GM12878 (cell line): ENCODE results near the gene CALML5. TPM values are rescaled to one million over a fixed set of nuclear protein-coding genes. Genes with fewer than 3 reads are reported as not detected.

Experiments
- ATAC-seq: fragments of 200-7000 bp; cut with Tn5 transposase; 3 replicates; pipeline ENCODE4 v1.9.1; 2020; ENCODE audit warnings: mild to moderate bottlenecking, moderate library complexity
- BruUV-seq: library from RNA; stranded (reverse); fragments of 400-500 nt; replicated peaks from 2 replicates; lab custom pipeline; 2021; lab: Mats Ljungman, UMichigan
- CTCF ChIA-PET: fragments of 300-600 bp; sonication (Branson Sonifier 250); formaldehyde crosslinking; extraction: SDS; loops from one replicate; lab custom pipeline; 2021; ENCODE audit warnings: inconsistent platforms; lab: Yijun Ruan, JAX
- POLR2A ChIA-PET: fragments of 350-600 bp; formaldehyde crosslinking; extraction: SDS; loops from one replicate; lab custom pipeline; 2021; ENCODE audit warnings: inconsistent platforms; lab: Charles Lee
- RAD21 ChIA-PET: fragments of 300-600 bp; sonication (Branson Sonifier 250); formaldehyde crosslinking; loops from one replicate; lab custom pipeline; 2023; ENCODE audit warnings: antibody characterized with exemption; ENCODE audit not compliant: unreplicated experiment; lab: Charles Lee
- SMC1A ChIA-PET: fragments of 300-600 bp; sonication (Branson Sonifier 250); formaldehyde crosslinking; loops from one replicate; lab custom pipeline; 2023; ENCODE audit not compliant: unreplicated experiment, uncharacterized antibody; lab: Charles Lee
- DNase-seq: peaks from one replicate; pipeline ENCODE4 v3.0.0-alpha.2; 2011; ENCODE audit warnings: low read depth, low spot score
- FAIRE-seq: peaks from 3 replicates; lab custom pipeline; 2011; peaks lifted over from hg19 to GRCh38; lab: Jason Lieb, UNC
- H2AFZ ChIP-seq: 2 replicates; pipeline ENCODE4 v1.6.0; 2011; ENCODE audit warnings: low read depth, low read length, control low read depth; ENCODE audit not compliant: control insufficient read depth
- H3K27ac ChIP-seq: 2 replicates; pipeline ENCODE4 v1.5.1; 2011; ENCODE audit warnings: control low read depth; ENCODE audit not compliant: control insufficient read depth, insufficient read depth
- H3K27me3 ChIP-seq, 2 experiments: replicated peaks in 1 of 2; 2 replicates each; pipeline versions ENCODE4 v1.6.0 to v1.6.1; 2011; ENCODE audit warnings: low read length in 1 of 2; ENCODE audit not compliant: control insufficient read depth in 2 of 2, insufficient read depth in 2 of 2
- H3K36me3 ChIP-seq, 2 experiments: 2 replicates each; pipeline ENCODE4 v1.5.1; 2011; ENCODE audit warnings: low read length in 1 of 2; ENCODE audit not compliant: control insufficient read depth in 2 of 2, insufficient read depth in 2 of 2
- H3K4me1 ChIP-seq: 2 replicates; pipeline ENCODE4 v1.6.1; 2011; ENCODE audit warnings: mild to moderate bottlenecking, low read length, moderate library complexity, mixed read lengths; ENCODE audit not compliant: control insufficient read depth, insufficient read depth
- H3K4me2 ChIP-seq: 2 replicates; pipeline ENCODE4 v1.6.0; 2011; ENCODE audit warnings: control low read depth; ENCODE audit not compliant: control insufficient read depth, insufficient read depth
- H3K4me3 ChIP-seq: fragments of 200-600 bp; sonication (generic); 2 replicates; pipeline ENCODE4 v1.5.1; 2016
- H3K79me2 ChIP-seq: 2 replicates; pipeline ENCODE4 v1.6.0; 2011; ENCODE audit warnings: low read length; ENCODE audit not compliant: control insufficient read depth, insufficient read depth
- H3K9ac ChIP-seq: 2 replicates; pipeline ENCODE4 v1.8.0; 2011; ENCODE audit warnings: low read length, control low read depth, mixed read lengths; ENCODE audit not compliant: control insufficient read depth, insufficient read depth
- H3K9me3 ChIP-seq: replicated peaks from 3 replicates; pipeline ENCODE4 v1.5.1; 2011; ENCODE audit warnings: mild to moderate bottlenecking, low read length; ENCODE audit not compliant: control insufficient read depth, insufficient read depth
- H4K20me1 ChIP-seq: 2 replicates; pipeline ENCODE4 v1.6.0; 2011; ENCODE audit not compliant: control insufficient read depth, insufficient read depth
- BACH1 ChIP-seq: fragments of 450-650 bp; IDR thresholded peaks from 2 replicates; pipeline ENCODE4 v1.6.1; 2017; ENCODE audit warnings: mild to moderate bottlenecking, borderline replicate concordance
- BCL3 ChIP-seq: IDR thresholded peaks from 2 replicates; pipeline ENCODE4 v1.6.1; 2011; ENCODE audit warnings: borderline replicate concordance, low read depth, mild to moderate bottlenecking, moderate library complexity, low read length; ENCODE audit not compliant: insufficient read depth, poor library complexity, severe bottlenecking
- BMI1 ChIP-seq: fragments of 450-650 bp; IDR thresholded peaks from 2 replicates; pipeline ENCODE4 v1.6.1; 2016; ENCODE audit warnings: mild to moderate bottlenecking, moderate library complexity, borderline replicate concordance
- CBFB ChIP-seq: IDR thresholded peaks from 2 replicates; pipeline ENCODE4 v1.6.1; 2016; ENCODE audit warnings: antibody characterized with exemption, low read depth
- CHD2 ChIP-seq: IDR thresholded peaks from 2 replicates; pipeline ENCODE4 v1.6.1; 2011; ENCODE audit warnings: low read depth, low read length, improper control_type of control experiment, borderline replicate concordance
- CREB1 ChIP-seq: IDR thresholded peaks from 2 replicates; pipeline ENCODE4 v1.6.1; 2012; ENCODE audit warnings: low read depth, mild to moderate bottlenecking, inconsistent platforms
- EP300 ChIP-seq, 2 experiments: fragments of 150-350 bp in 1 of 2; IDR thresholded peaks; 2 replicates each; pipeline ENCODE4 v1.6.1; 2011 to 2012; ENCODE audit warnings: low read depth in 2 of 2, low read length in 2 of 2, borderline replicate concordance in 1 of 2, improper control_type of control experiment in 1 of 2, inconsistent platforms in 1 of 2; ENCODE audit not compliant: control insufficient read depth in 1 of 2
- FOXK2 ChIP-seq: fragments of 450-650 bp; IDR thresholded peaks from 2 replicates; pipeline ENCODE4 v1.6.1; 2017; ENCODE audit warnings: mild to moderate bottlenecking, moderate library complexity
- HCFC1 ChIP-seq: fragments of 150-350 bp; IDR thresholded peaks from 2 replicates; pipeline ENCODE4 v1.6.1; 2014; ENCODE audit warnings: low read length
- JUNB ChIP-seq: IDR thresholded peaks from 2 replicates; pipeline ENCODE4 v1.6.1; 2016; ENCODE audit warnings: antibody characterized with exemption, mild to moderate bottlenecking
- LARP7 ChIP-seq: fragments of 450-650 bp; IDR thresholded peaks from 2 replicates; pipeline ENCODE4 v1.6.1; 2017; ENCODE audit warnings: mild to moderate bottlenecking
- MAX ChIP-seq: IDR thresholded peaks from 2 replicates; pipeline ENCODE4 v1.6.1; 2012; ENCODE audit warnings: low read depth, low read length, improper control_type of control experiment
- NR2F1 ChIP-seq: fragments of 450-650 bp; conservative IDR thresholded peaks from 2 replicates; pipeline ENCODE4 v1.6.1; 2017; ENCODE audit warnings: mild to moderate bottlenecking
- PML ChIP-seq: IDR thresholded peaks from 2 replicates; pipeline ENCODE4 v1.6.1; 2012; ENCODE audit warnings: low read length, inconsistent platforms
- SIN3A ChIP-seq: IDR thresholded peaks from 2 replicates; pipeline ENCODE4 v1.6.1; 2012; ENCODE audit warnings: low read depth, low read length, improper control_type of control experiment
- SMAD1 ChIP-seq: fragments of 450-650 bp; IDR thresholded peaks from 2 replicates; pipeline ENCODE4 v1.6.1; 2018; ENCODE audit warnings: mild to moderate bottlenecking, low read depth; ENCODE audit not compliant: partially characterized antibody
- SREBF1 ChIP-seq: IDR thresholded peaks from 2 replicates; pipeline ENCODE4 v1.6.1; 2012; ENCODE audit warnings: mild to moderate bottlenecking, low read length
- TAF1 ChIP-seq: IDR thresholded peaks from 2 replicates; pipeline ENCODE4 v1.6.1; 2011; ENCODE audit warnings: mild to moderate bottlenecking, low read depth, low read length, borderline replicate concordance
- TBL1XR1 ChIP-seq: IDR thresholded peaks from 2 replicates; pipeline ENCODE4 v1.6.1; 2012; ENCODE audit warnings: low read depth, low read length, improper control_type of control experiment
- WGBS: methylation state at CpG from one replicate; pipeline ENCODE4 v1.1.6; 2016; ENCODE audit warnings: low lambda C conversion rate; ENCODE audit not compliant: insufficient replicate concordance, insufficient coverage; ENCODE audit errors: missing lambda C conversion rate; 5-methylcytosine and 5-hydroxymethylcytosine counted together
- in situ Hi-C: fragments of 300-500 bp; cut with MboI; formaldehyde crosslinking; loops from 9 replicates; pipeline ENCODE4 v1.14.3; 2018; ENCODE audit warnings: mixed read lengths
- intact Hi-C: fragments of 100-400 bp; cut with micrococcal nuclease; formaldehyde crosslinking; loops from one replicate; pipeline ENCODE4 v1.14.2; 2022; ENCODE audit not compliant: unreplicated experiment
- polyA plus RNA-seq, 11 experiments: library from polyadenylated mRNA; depleted of rRNA in 4 of 11; unstranded in 6 of 11; stranded (reverse) in 5 of 11; fragments of >200 nt; fragmentation: Nextera tagmentation in 4 of 11; fragmentation: Illumina TruSeq in 1 of 11; extraction: Ambion mirVana in 4 of 11; extraction: Trizol in 1 of 11; gene quantifications; 1 replicate in 1 of 11; 2 replicates in 10 of 11; pipeline versions ENCODE4 v1.2.1 to v1.2.3, GENCODE V29; 2011 to 2016; ENCODE audit warnings: inconsistent platforms in 2 of 11, missing spikeins in 2 of 11, low read depth in 1 of 11
- total RNA-seq, 4 experiments: library from RNA; depleted of rRNA in 3 of 4; stranded (reverse); fragments of >200 nt in 3 of 4; fragmentation: Illumina TruSeq in 1 of 4; extraction: Trizol in 1 of 4; gene quantifications; 2 replicates each; pipeline versions ENCODE4 v1.2.1 to v1.2.3, GENCODE V29; 2013 to 2021
- TF ChIP-seq, protein P1 (sequence below): fragments of 450-650 bp; IDR thresholded peaks from 2 replicates; pipeline ENCODE4 v1.6.1; 2014; ENCODE audit warnings: mild to moderate bottlenecking

Gene CALML5
- total and polyA plus RNA-seq, 10 of the 15 experiments (the other 5 are each of a cell fraction or from before 2014, with no cell fraction given) = not detected

GRCh38 chr10:5533098-5533731 lies 33.8 kb upstream of the CALML5 start:
- no peak overlapping the region for H3K27ac ChIP-seq
- in situ Hi-C loops = no loop called here
- 44% methylated on average over 21 of the region's 21 CpGs for WGBS
- H3K4me3 ChIP-seq = no peak overlapping the region
- DNase-seq = no peak
- no TSS peak for BruUV-seq
- H3K36me3 ChIP-seq = no peaks in the 10 kb centered on the region
- no peaks in the 10 kb centered on the region for H3K4me1 ChIP-seq
- no peak overlapping the region for H2AFZ ChIP-seq
- SMC1A ChIA-PET = no interaction called here
- intact Hi-C loops = no loop called here
- RAD21 ChIA-PET = no interaction called here
- H4K20me1 ChIP-seq = no peaks in the 10 kb centered on the region
- POLR2A ChIA-PET = no interaction called here
- no peak for TF ChIP-seq NR2F1
- no peak for TF ChIP-seq EP300 (IDR thresholded peaks at IDR 0.05; ENCODE audit: borderline replicate concordance in 1 of 2, control insufficient read depth in 1 of 2, low read depth in 2 of 2, low read length in 2 of 2)
- TF ChIP-seq LARP7 = no peak
- no peak for TF ChIP-seq PML
- TF ChIP-seq FOXK2 = no peak
- no peak for TF ChIP-seq TAF1
- TF ChIP-seq SIN3A = no peak
- TF ChIP-seq SMAD1 = no peak
- no peak for TF ChIP-seq HCFC1
- TF ChIP-seq, protein P1, sequence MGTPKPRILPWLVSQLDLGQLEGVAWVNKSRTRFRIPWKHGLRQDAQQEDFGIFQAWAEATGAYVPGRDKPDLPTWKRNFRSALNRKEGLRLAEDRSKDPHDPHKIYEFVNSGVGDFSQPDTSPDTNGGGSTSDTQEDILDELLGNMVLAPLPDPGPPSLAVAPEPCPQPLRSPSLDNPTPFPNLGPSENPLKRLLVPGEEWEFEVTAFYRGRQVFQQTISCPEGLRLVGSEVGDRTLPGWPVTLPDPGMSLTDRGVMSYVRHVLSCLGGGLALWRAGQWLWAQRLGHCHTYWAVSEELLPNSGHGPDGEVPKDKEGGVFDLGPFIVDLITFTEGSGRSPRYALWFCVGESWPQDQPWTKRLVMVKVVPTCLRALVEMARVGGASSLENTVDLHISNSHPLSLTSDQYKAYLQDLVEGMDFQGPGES = no peak
- no peak for TF ChIP-seq BMI1
- no peak for TF ChIP-seq BCL3
- TF ChIP-seq CBFB = no peak
- no peak for TF ChIP-seq SREBF1
- TF ChIP-seq JUNB = no peak
- TF ChIP-seq CHD2 = no peak
- no peak for TF ChIP-seq MAX
- no peak for TF ChIP-seq CREB1
- no peak for TF ChIP-seq BACH1
- TF ChIP-seq TBL1XR1 = no peak
- TF ChIP-seq, all 136 proteins: peak for 0
- Histone ChIP-seq H3K79me2 (no peaks in the 10 kb centered on the region), H3K9me3 (no peaks in the 10 kb centered on the region), H3K27me3 (peaks cover 2% of the 10 kb centered on the region in 2 experiments; a peak in 2 of 4 replicates), H3K4me2 (no peak overlapping the region), H3K9ac (no peak overlapping the region)
- ATAC-seq = no peak
- CTCF ChIA-PET = no interaction called here
- FAIRE-seq = no peak
